ENCODE measurements around the gene CXorf65.

The CXorf65 gene

GRCh38 chrX:71096760-71097032, 9.8 kb downstream of the CXorf65 start:
- Histone ChIP-seq H3K36me3 (ENCODE audit: insufficient read depth, low read length) (no peaks in the 10 kb centered on the region), H3K9me3 (ENCODE audit: low read length) (no peaks in the 10 kb centered on the region), H3K4me1 (ENCODE audit: insufficient read depth, low read length, severe bottlenecking) (peaks cover 16% of the 10 kb centered on the region), H3K4me2 (ENCODE audit: low read length) (peak overlapping the region; percentile 72), H3K27ac (ENCODE audit: low read depth, low read length, poor library complexity, severe bottlenecking) (no peak overlapping the region), H3K4me3 (ENCODE audit: low read depth, low read length, poor library complexity, severe bottlenecking) (peak overlapping the region; percentile 69), H3K9ac (ENCODE audit: low read length) (peak overlapping the region; percentile 67; the same call in 1 of the 2 replicates), H3K27me3 (ENCODE audit: insufficient read depth, low read length) (no peaks in the 10 kb centered on the region), H3K79me2 (ENCODE audit: insufficient read depth, low read length) (no peaks in the 10 kb centered on the region), H3F3A (ENCODE audit: insufficient read depth, low read length) (no peaks in the 10 kb centered on the region), H3K9me2 (ENCODE audit: low read depth, low read length) (no peaks in the 10 kb centered on the region), H4K20me1 (ENCODE audit: insufficient read depth, low read length) (no peaks in the 10 kb centered on the region), H2AFZ (ENCODE audit: low read length) (no peak overlapping the region)
- TF ChIP-seq EZH2 (IDR thresholded peaks at IDR 0.05; ENCODE audit: borderline replicate concordance, low read length) (no peak), CTCF (IDR thresholded peaks at IDR 0.05; ENCODE audit: low read length) (no peak)

- Histone ChIP-seq H3F3A (ENCODE audit: insufficient read depth, low read length) (no peaks in the 10 kb centered on the region), H3K36me3 (ENCODE audit: insufficient read depth, low read length) (no peaks in the 10 kb centered on the region), H4K20me1 (ENCODE audit: insufficient read depth, low read length) (no peaks in the 10 kb centered on the region), H3K79me2 (ENCODE audit: insufficient read depth, low read length) (no peaks in the 10 kb centered on the region), H3K4me2 (ENCODE audit: low read length) (peak overlapping the region; percentile 72), H3K9me2 (ENCODE audit: low read depth, low read length) (no peaks in the 10 kb centered on the region), H3K4me3 (ENCODE audit: low read depth, low read length, poor library complexity, severe bottlenecking) (peak overlapping the region; percentile 69), H3K9me3 (ENCODE audit: low read length) (no peaks in the 10 kb centered on the region), H3K9ac (ENCODE audit: low read length) (peak overlapping the region; percentile 67; the same call in 1 of the 2 replicates), H3K27ac (ENCODE audit: low read depth, low read length, poor library complexity, severe bottlenecking) (no peak overlapping the region), H3K27me3 (ENCODE audit: insufficient read depth, low read length) (no peaks in the 10 kb centered on the region), H2AFZ (ENCODE audit: low read length) (no peak overlapping the region), H3K4me1 (ENCODE audit: insufficient read depth, low read length, severe bottlenecking) (peaks cover 16% of the 10 kb centered on the region)
- TF ChIP-seq EZH2 (IDR thresholded peaks at IDR 0.05; ENCODE audit: borderline replicate concordance, low read length) (no peak), CTCF (IDR thresholded peaks at IDR 0.05; ENCODE audit: low read length) (no peak)
Measured at GRCh38 chrX:71095981-71096759, 10.4 kb downstream of the CXorf65 start.

GRCh38 chrX:71095555-71095980, 11.0 kb downstream of the CXorf65 start, which contains the start of gene FOXO4:
TSS of gene FOXO4 (plus strand) at chrX:71095851. CDS start at chrX:71096529, 678 bp downstream.
- H3K4me2 ChIP-seq (ENCODE audit: low read length) = peak within 1 kb of the TSS; percentile 72
- TF ChIP-seq CTCF (IDR thresholded peaks at IDR 0.05; ENCODE audit: low read length) (no peak), EZH2 (IDR thresholded peaks at IDR 0.05; ENCODE audit: borderline replicate concordance, low read length) (no peak)
- H3K4me3 ChIP-seq (ENCODE audit: low read depth, low read length, poor library complexity, severe bottlenecking) = peak within 1 kb of the TSS; percentile 69
- peaks cover 16% of the 10 kb centered on the region for H3K4me1 ChIP-seq (ENCODE audit: insufficient read depth, low read length, severe bottlenecking)
- no peaks in the 10 kb centered on the region for H3K27me3 ChIP-seq (ENCODE audit: insufficient read depth, low read length)
- H3K9me2 ChIP-seq (ENCODE audit: low read depth, low read length) = no peaks in the 10 kb centered on the region
- peak within 1 kb of the TSS; percentile 67 for H3K9ac ChIP-seq (ENCODE audit: low read length)
- H3K9me3 ChIP-seq (ENCODE audit: low read length) = no peaks in the 10 kb centered on the region
- H3K36me3 ChIP-seq (ENCODE audit: insufficient read depth, low read length) = no peaks in the 10 kb centered on the region
- no peaks in the 10 kb centered on the region for H3F3A ChIP-seq (ENCODE audit: insufficient read depth, low read length)
- H2AFZ ChIP-seq (ENCODE audit: low read length) = no peak within 1 kb of the TSS
- H3K79me2 ChIP-seq (ENCODE audit: insufficient read depth, low read length) = no peaks in the 10 kb centered on the region
- no peaks in the 10 kb centered on the region for H4K20me1 ChIP-seq (ENCODE audit: insufficient read depth, low read length)
- no peak within 1 kb of the TSS for H3K27ac ChIP-seq (ENCODE audit: low read depth, low read length, poor library complexity, severe bottlenecking)
